Upper lobe of right lung (tissue), 1 donor: ENCODE data around the gene SYNGR3. TPM values are rescaled to one million over a fixed set of nuclear protein-coding genes. Genes with fewer than 3 reads are reported as not detected.

ENCODE experiments used
- ATAC-seq: fragments of 200-7000 bp; cut with Tn5 transposase; one replicate; pipeline ENCODE4 v1.9.1; 2020; ENCODE audit warnings: mild to moderate bottlenecking, moderate library complexity
- DNase-seq: peaks from one replicate; pipeline ENCODE4 v3.0.0-alpha.2; 2020
- H3K27ac ChIP-seq: fragments of 200-600 bp; one replicate; pipeline ENCODE4 v1.8.0; 2022
- H3K27me3 ChIP-seq: fragments of 200-600 bp; one replicate; pipeline ENCODE4 v1.8.0; 2022; ENCODE audit warnings: mild to moderate bottlenecking
- H3K36me3 ChIP-seq: fragments of 200-600 bp; one replicate; pipeline ENCODE4 v1.8.0; 2022
- H3K4me1 ChIP-seq: fragments of 200-600 bp; one replicate; pipeline ENCODE4 v1.8.0; 2022
- H3K4me3 ChIP-seq: fragments of 200-600 bp; one replicate; pipeline ENCODE4 v1.8.0; 2022; ENCODE audit warnings: mild to moderate bottlenecking
- H3K9me3 ChIP-seq: fragments of 200-600 bp; one replicate; pipeline ENCODE4 v1.8.0; 2022
- intact Hi-C: fragments of 100-400 bp; cut with DNase I; formaldehyde crosslinking; loops from one replicate; pipeline ENCODE4 v1.11.0; 2022
- total RNA-seq: library from RNA; stranded (reverse); fragmentation: NEBNext Ultra II Directional; extraction: Animal tissue kit (Norgen Biotek cat#: 25700); gene quantifications from one replicate; pipeline ENCODE4 v1.2.1, GENCODE V29; 2021
- TF ChIP-seq, protein P1 (sequence below): fragments of 200-600 bp; IDR thresholded peaks from one replicate; pipeline ENCODE4 v1.8.0; 2022; ENCODE audit warnings: antibody characterized with exemption
- donor health status: DM: no; HTN: yes; CAD: no; lungs with severe emphysema.

The SYNGR3 gene
- total RNA-seq, 1 donor from 2014 or later = 0.61 TPM

DNA sequence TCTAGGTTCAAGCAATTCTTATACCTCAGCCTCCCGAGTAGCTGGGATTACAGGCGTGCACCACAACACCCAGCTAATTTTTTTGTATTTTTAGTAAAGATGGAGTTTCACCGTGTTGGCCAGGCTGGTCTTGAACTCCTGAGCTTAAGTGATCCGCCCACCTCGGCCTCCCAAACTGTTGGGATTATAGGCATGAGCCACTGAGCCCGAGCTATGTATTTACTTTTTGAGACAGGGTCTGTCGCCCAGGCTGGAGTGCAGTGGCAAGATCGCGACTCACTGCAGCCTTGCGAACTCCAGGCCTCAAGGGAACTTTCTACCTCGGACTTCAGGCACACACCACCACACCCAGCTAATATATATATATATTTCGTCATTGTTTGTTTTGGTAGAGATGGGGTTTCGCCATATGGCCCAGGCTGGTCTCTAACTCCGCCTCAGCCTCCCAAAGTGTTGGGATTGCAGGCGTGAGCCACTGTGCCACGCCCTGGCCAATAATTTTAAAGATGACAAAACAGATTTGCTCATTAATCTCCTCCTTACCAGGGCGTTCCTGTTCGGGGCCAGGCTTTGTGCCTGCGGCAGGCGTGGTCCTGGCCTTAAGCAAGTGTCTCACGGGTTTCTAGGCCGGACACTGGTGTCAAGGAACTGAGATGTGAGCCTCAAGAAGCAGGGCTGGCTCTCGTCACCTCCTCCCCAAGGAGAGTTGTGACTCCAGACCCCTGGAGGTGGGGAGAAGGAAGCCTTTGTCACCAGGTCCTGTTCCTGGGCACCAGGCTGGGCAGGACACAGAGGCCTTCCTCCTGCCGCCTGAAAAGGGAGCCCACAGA, 25.6 kb downstream of the SYNGR3 start:
- H3K9me3 ChIP-seq = no peaks in the 10 kb centered on the region
- H3K4me3 ChIP-seq = no peak overlapping the region
- peaks cover 8% of the 10 kb centered on the region for H3K4me1 ChIP-seq
- TF ChIP-seq, protein P1, sequence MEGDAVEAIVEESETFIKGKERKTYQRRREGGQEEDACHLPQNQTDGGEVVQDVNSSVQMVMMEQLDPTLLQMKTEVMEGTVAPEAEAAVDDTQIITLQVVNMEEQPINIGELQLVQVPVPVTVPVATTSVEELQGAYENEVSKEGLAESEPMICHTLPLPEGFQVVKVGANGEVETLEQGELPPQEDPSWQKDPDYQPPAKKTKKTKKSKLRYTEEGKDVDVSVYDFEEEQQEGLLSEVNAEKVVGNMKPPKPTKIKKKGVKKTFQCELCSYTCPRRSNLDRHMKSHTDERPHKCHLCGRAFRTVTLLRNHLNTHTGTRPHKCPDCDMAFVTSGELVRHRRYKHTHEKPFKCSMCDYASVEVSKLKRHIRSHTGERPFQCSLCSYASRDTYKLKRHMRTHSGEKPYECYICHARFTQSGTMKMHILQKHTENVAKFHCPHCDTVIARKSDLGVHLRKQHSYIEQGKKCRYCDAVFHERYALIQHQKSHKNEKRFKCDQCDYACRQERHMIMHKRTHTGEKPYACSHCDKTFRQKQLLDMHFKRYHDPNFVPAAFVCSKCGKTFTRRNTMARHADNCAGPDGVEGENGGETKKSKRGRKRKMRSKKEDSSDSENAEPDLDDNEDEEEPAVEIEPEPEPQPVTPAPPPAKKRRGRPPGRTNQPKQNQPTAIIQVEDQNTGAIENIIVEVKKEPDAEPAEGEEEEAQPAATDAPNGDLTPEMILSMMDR = no peak
- no peak for DNase-seq
- H3K27me3 ChIP-seq = peaks cover 22% of the 10 kb centered on the region
- H3K27ac ChIP-seq = no peak overlapping the region
- ATAC-seq = peak; percentile 80
- no peaks in the 10 kb centered on the region for H3K36me3 ChIP-seq
- intact Hi-C loops = no loop called here

- H3K9me3 ChIP-seq = no peaks in the 10 kb centered on the region
- peaks cover 9% of the 10 kb centered on the region for H3K4me1 ChIP-seq
- intact Hi-C loops = no loop called here
- TF ChIP-seq, protein P1 = no peak
- ATAC-seq = peak; percentile 30
- peaks cover 28% of the 10 kb centered on the region for H3K27me3 ChIP-seq
- no peaks in the 10 kb centered on the region for H3K36me3 ChIP-seq
- H3K4me3 ChIP-seq = no peak overlapping the region
- no peak overlapping the region for H3K27ac ChIP-seq
- no peak for DNase-seq
Observed at GRCh38 chr16:2015947-2016208, 26.1 kb downstream of the SYNGR3 start.

DNA sequence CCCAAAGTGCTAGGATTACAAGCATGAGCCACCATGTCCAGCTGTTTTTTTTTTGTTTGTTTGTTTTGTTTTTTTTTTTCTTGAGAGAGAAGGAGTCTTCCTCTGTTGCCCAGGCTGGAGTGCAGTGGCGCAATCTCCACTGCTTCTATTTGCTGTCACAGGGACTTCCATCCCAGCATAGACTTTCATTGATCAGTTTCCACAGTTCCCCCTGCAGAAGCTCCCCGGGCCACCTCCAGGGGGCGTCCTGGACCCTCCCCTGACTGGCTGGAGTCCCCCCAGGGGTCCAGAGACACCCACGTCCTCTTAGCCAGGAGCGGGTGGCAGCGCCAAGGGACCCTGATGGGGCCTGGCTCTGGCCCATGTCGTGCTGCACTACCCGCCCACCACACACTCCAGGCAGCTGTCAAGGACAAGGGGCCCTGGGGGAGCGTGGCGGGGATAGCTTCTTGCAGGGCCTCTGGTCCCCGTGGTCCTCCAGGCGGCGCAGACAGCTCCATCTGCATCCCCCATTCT, 26.7 kb downstream of the SYNGR3 start:
- no peak overlapping the region for H3K27ac ChIP-seq
- H3K9me3 ChIP-seq = no peaks in the 10 kb centered on the region
- ATAC-seq (no peak), DNase-seq (no peak)
- H3K4me3 ChIP-seq = no peak overlapping the region
- TF ChIP-seq, protein P1 = peak; percentile 35
- H3K4me1 ChIP-seq = peaks cover 9% of the 10 kb centered on the region
- H3K27me3 ChIP-seq = peaks cover 34% of the 10 kb centered on the region
- H3K36me3 ChIP-seq = no peaks in the 10 kb centered on the region
- intact Hi-C loops = no loop called here

DNA sequence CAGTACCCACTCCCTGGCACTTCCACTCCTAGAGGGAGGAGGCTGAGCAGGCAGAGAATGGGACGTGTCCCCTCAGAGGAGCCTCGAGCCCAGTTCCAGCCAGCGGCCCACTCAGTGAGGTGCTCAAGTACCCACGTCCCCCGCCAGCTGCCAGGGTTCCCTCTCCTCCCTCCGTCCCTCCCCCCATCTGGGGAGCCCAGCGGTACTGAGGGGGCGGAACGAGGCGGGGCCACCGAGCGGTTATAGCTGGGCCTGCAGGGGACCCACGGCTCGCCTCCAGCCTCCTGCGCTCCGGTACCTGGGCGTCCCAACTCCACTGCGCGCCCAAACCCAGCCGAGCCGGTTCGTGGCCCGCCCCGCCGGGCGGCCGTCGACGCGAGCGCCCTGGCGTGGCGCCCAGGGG, 29.7 kb downstream of the SYNGR3 start, which contains the start of gene NPW:
Gene NPW, plus strand, starts transcription at position 268 of the 403 bp plus-strand sequence.
- H3K36me3 ChIP-seq = no peaks in the 10 kb centered on the region
- no peak within 1 kb of the TSS for H3K4me3 ChIP-seq
- H3K9me3 ChIP-seq = no peaks in the 10 kb centered on the region
- ATAC-seq (no peak), DNase-seq (no peak)
- H3K27me3 ChIP-seq = peaks cover 39% of the 10 kb centered on the region
- no peak within 1 kb of the TSS for H3K27ac ChIP-seq
- TF ChIP-seq, protein P1 = no peak
- peaks cover 28% of the 10 kb centered on the region for H3K4me1 ChIP-seq
- intact Hi-C loops = no loop called here

GRCh38 chr16:2019921-2020831, 30.4 kb downstream of the SYNGR3 start:
- Histone ChIP-seq H3K27ac (no peak overlapping the region), H3K4me1 (peaks cover 29% of the 10 kb centered on the region), H3K9me3 (no peaks in the 10 kb centered on the region), H3K36me3 (no peaks in the 10 kb centered on the region), H3K27me3 (peaks cover 39% of the 10 kb centered on the region), H3K4me3 (no peak overlapping the region)
- ATAC-seq (no peak), DNase-seq (no peak)
- TF ChIP-seq, protein P1 = no peak
- intact Hi-C loops = loop anchor here (5.0 kb wide), 1 partner anchor 122 kb away; no protein-coding TSS in a partner anchor
